Cardiac fibroblast (primary cell): ENCODE measurements around the gene RBM27.
"Not testable (repeated sequence)": the region's sequence is repeated elsewhere in the genome, so short reads cannot be mapped to it uniquely, and the experiment has no call there.

Experiments
- DNase-seq, 2 donors: peaks; one replicate each; pipeline versions ENCODE4 v3.0.0 to v3.0.0-alpha.2; 2010; ENCODE audit warnings: low read depth in 2 of 2
- H3K4me3 ChIP-seq, 2 donors: replicated peaks in 1 of 2; 1 replicate in 1 of 2; 2 replicates in 1 of 2; pipeline ENCODE4 v1.5.1; 2011; ENCODE audit warnings: low read depth in 2 of 2, low read length in 2 of 2, mild to moderate bottlenecking in 2 of 2, moderate library complexity in 1 of 2
- TF ChIP-seq, protein P1 (sequence below): IDR thresholded peaks from one replicate; pipeline ENCODE4 v1.5.1; 2011; ENCODE audit warnings: low read depth, mild to moderate bottlenecking, low read length, inconsistent platforms

RBM27 gene

GRCh38 chr5:146208916-146209522 lies 5.6 kb downstream of the RBM27 start:
- H3K4me3 ChIP-seq, result no peak overlapping the region
- no peak for DNase-seq
- TF ChIP-seq, protein P1, sequence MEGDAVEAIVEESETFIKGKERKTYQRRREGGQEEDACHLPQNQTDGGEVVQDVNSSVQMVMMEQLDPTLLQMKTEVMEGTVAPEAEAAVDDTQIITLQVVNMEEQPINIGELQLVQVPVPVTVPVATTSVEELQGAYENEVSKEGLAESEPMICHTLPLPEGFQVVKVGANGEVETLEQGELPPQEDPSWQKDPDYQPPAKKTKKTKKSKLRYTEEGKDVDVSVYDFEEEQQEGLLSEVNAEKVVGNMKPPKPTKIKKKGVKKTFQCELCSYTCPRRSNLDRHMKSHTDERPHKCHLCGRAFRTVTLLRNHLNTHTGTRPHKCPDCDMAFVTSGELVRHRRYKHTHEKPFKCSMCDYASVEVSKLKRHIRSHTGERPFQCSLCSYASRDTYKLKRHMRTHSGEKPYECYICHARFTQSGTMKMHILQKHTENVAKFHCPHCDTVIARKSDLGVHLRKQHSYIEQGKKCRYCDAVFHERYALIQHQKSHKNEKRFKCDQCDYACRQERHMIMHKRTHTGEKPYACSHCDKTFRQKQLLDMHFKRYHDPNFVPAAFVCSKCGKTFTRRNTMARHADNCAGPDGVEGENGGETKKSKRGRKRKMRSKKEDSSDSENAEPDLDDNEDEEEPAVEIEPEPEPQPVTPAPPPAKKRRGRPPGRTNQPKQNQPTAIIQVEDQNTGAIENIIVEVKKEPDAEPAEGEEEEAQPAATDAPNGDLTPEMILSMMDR, result peak; percentile 27

DNA sequence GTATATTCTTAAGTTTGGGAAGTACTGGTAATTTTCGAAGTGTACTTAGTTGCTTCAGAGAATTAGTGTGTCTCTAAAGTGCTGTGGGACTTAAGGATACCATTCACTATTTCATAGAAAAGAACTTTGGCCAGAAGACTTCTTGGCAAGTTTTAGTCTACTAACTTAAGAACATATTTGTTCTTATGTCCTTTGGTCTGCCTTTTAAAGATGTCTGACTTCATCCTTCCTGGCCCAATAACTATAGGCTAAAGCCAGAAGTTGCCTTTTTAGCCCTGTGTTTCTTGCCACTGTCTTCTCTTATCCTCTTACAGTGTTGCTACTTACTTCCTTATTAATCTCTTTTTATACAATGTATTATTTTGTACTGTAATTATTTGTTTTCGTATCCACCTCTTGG lies 6.3 kb downstream of the RBM27 start:
- H3K4me3 ChIP-seq, result no peak overlapping the region
- no peak for DNase-seq
- TF ChIP-seq, protein P1, result no peak

DNA sequence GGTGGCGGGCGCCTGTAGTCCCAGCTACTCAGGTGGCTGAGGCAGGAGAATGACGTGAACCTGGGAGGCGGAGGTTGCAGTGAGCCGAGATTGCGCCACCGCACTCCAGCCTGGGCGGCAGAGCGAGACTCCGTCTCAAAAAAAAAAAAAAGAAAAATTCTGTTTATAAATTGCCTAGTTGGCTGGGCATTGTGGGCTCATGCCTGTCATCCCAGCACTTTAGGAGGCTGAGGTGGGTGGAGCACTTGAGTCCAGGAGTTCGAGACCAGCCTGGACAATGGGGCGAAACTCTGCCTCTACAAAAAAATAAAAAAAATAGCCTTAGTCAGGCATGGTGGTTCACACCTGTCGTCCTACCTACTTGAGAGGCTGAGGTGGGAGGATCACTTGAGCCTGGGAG lies 7.4 kb downstream of the RBM27 start:
- not testable (repeated sequence) for DNase-seq, H3K4me3 ChIP-seq

- H3K4me3 ChIP-seq, result no peak overlapping the region
- peak; percentile 26 to 54 for DNase-seq
- TF ChIP-seq, protein P1, result no peak
Observed at GRCh38 chr5:146213210-146213826, 9.9 kb downstream of the RBM27 start.

GRCh38 chr5:146214881-146215280 lies 11.5 kb downstream of the RBM27 start:
- not testable (repeated sequence) for DNase-seq

DNA sequence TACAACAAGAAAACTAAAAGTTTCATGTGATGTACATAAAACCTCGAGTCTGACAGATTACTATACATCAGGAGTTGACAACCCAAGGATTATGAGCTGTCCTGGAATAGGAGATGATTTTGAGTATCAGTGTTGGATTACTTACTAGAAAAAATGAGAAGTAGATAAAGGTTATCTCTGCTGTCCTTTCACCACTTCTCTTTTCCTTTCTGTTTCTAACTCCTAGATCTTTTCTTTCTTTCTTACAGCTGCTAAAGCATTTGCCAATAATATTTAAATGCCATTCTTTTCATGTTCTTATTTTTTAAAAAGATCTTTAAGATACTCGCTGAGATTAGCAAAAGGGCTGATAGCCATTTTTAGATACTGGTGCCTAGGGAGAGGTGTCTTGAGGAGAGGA lies 14.8 kb downstream of the RBM27 start:
- TF ChIP-seq, protein P1, result no peak
- no peak for DNase-seq
- no peak overlapping the region for H3K4me3 ChIP-seq

More at GRCh38 chr5:146214881-146215280, 11.5 kb downstream of the RBM27 start:
- not testable (repeated sequence) for H3K4me3 ChIP-seq

DNA sequence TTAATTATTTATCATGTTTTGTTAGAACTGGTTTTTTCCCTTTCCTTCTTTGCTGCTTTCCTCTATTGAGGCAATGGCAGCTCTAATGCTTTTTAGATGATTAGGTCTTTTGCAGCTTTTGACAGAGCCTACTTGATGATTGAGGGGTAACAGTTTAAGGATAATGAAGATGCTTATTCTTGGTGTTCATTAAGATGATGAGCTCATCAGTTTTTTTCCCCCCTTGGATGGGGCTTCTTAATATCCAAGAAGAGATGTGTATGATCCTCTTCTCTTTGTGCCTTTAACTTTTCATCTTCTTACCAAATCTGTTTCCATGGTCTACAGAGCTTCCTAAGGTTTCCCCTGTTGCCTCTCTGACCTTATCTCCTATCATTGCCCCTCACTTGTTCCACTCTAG lies 15.8 kb downstream of the RBM27 start:
- TF ChIP-seq, protein P1, result no peak

DNA sequence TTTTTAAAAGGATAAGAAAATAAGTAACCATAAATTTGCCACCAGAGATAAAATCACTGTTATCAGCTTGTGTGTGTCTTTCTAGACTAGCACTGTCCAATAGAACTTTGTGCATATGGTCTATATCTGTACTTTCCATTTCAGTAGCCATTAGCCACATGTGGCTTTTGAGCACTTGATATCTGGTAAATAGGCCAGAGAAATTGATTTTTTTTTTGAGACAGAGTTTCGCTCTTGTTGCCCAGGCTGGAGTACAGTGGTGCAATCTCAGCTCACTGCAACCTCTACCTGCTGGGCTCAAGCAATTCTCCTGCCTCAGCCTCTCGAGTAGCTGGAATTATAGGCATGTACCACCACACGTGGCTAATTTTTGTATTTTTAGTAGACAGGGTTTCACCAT lies 17.8 kb downstream of the RBM27 start:
- no peak overlapping the region for H3K4me3 ChIP-seq
- TF ChIP-seq, protein P1, result no peak
- no peak for DNase-seq

More for the DNA sequence above, 15.8 kb downstream of the RBM27 start:
- no peak overlapping the region for H3K4me3 ChIP-seq
- DNase-seq, result no peak
